MM.1S (cell line): ENCODE measurements around the gene CDK5.

ENCODE experiments used
- DNase-seq: peaks from one replicate; pipeline ENCODE4 v3.0.0-alpha.2; 2015
- H2AFZ ChIP-seq: fragments of 300-600 bp; sonication (generic); 2 replicates; pipeline ENCODE4 v1.6.0; 2016; ENCODE audit warnings: antibody characterized with exemption, low read length
- H3F3A ChIP-seq: fragments of 300-600 bp; sonication (generic); 2 replicates; pipeline ENCODE4 v1.6.1; 2016; ENCODE audit warnings: mild to moderate bottlenecking, antibody characterized with exemption, low read length, moderate library complexity, mixed read lengths; ENCODE audit not compliant: insufficient read depth
- H3K27ac ChIP-seq: fragments of 300-600 bp; sonication (generic); 2 replicates; pipeline ENCODE4 v1.5.1; 2016; ENCODE audit warnings: mild to moderate bottlenecking, low read length
- H3K27me3 ChIP-seq: fragments of 300-600 bp; sonication (generic); replicated peaks from 2 replicates; pipeline ENCODE4 v1.6.0; 2016; ENCODE audit warnings: low read length; ENCODE audit not compliant: insufficient read depth
- H3K36me3 ChIP-seq: fragments of 300-600 bp; sonication (generic); replicated peaks from 2 replicates; pipeline ENCODE4 v1.6.1; 2016; ENCODE audit warnings: mild to moderate bottlenecking, low read length, mixed read lengths; ENCODE audit not compliant: insufficient read depth
- H3K4me1 ChIP-seq: fragments of 300-600 bp; sonication (generic); 2 replicates; pipeline ENCODE4 v1.6.1; 2016; ENCODE audit warnings: low read length, mixed read lengths
- H3K4me2 ChIP-seq: fragments of 300-600 bp; sonication (generic); 2 replicates; pipeline ENCODE4 v1.6.0; 2016; ENCODE audit warnings: low read depth, low read length
- H3K4me3 ChIP-seq: fragments of 300-600 bp; sonication (generic); 2 replicates; pipeline ENCODE4 v1.5.1; 2016; ENCODE audit warnings: low read length, mixed read lengths
- H3K79me2 ChIP-seq: fragments of 300-600 bp; sonication (generic); 2 replicates; pipeline ENCODE4 v1.6.1; 2016; ENCODE audit warnings: mixed run types, low read length, mixed read lengths
- H3K9ac ChIP-seq: fragments of 300-600 bp; sonication (generic); 2 replicates; pipeline ENCODE4 v1.6.1; 2016; ENCODE audit warnings: low read length, mixed read lengths
- H3K9me2 ChIP-seq: fragments of 300-600 bp; sonication (generic); replicated peaks from 2 replicates; pipeline ENCODE4 v1.6.1; 2016; ENCODE audit warnings: mild to moderate bottlenecking, low read length, mixed read lengths; ENCODE audit not compliant: insufficient read depth
- H3K9me3 ChIP-seq: fragments of 300-600 bp; sonication (generic); replicated peaks from 2 replicates; pipeline ENCODE4 v1.6.1; 2016; ENCODE audit warnings: mild to moderate bottlenecking, low read length, mixed read lengths; ENCODE audit not compliant: insufficient read depth
- H4K20me1 ChIP-seq: fragments of 300-600 bp; sonication (generic); 2 replicates; pipeline ENCODE4 v1.6.1; 2016; ENCODE audit warnings: mild to moderate bottlenecking, low read length, moderate library complexity, mixed read lengths; ENCODE audit not compliant: insufficient read depth
- CTCF ChIP-seq: fragments of 300-600 bp; sonication (generic); IDR thresholded peaks from 2 replicates; pipeline ENCODE4 v1.5.1; 2016; ENCODE audit warnings: antibody characterized with exemption, low read length, mixed read lengths
- EZH2 ChIP-seq: fragments of 300-600 bp; sonication (generic); optimal IDR thresholded peaks from 2 replicates; pipeline ENCODE3; 2017; ENCODE audit warnings: low read depth, mild to moderate bottlenecking, antibody characterized with exemption, low read length, mixed read lengths
- EZH2phosphoT487 ChIP-seq: fragments of 300-600 bp; sonication (generic); IDR thresholded peaks from 2 replicates; pipeline ENCODE4 v1.6.1; 2018; ENCODE audit warnings: antibody characterized with exemption, low read length

CDK5 gene

GRCh38 chr7:151088019-151088855, 30.5 kb upstream of the CDK5 start:
- H3K4me2 ChIP-seq, result peak overlapping the region; percentile 89
- peaks cover 14% of the 10 kb centered on the region for H3K4me1 ChIP-seq
- H3K27ac ChIP-seq, result peak overlapping the region; percentile 52; the same call in 1 of the 2 replicates
- H4K20me1 ChIP-seq, result peaks cover 8% of the 10 kb centered on the region; the same call in 1 of the 2 replicates
- peak overlapping the region; percentile 59 for H2AFZ ChIP-seq
- H3F3A ChIP-seq, result peaks cover 21% of the 10 kb centered on the region
- peak overlapping the region; percentile 77 for H3K4me3 ChIP-seq
- no peak for TF ChIP-seq EZH2
- no peak for TF ChIP-seq CTCF
- TF ChIP-seq EZH2phosphoT487, result no peak
- no peaks in the 10 kb centered on the region for H3K27me3 ChIP-seq
- H3K9me2 ChIP-seq, result no peaks in the 10 kb centered on the region
- H3K36me3 ChIP-seq, result no peaks in the 10 kb centered on the region
- no peaks in the 10 kb centered on the region for H3K9me3 ChIP-seq
- peaks cover 64% of the 10 kb centered on the region for H3K79me2 ChIP-seq
- H3K9ac ChIP-seq, result peak overlapping the region; percentile 77
- DNase-seq, result no peak

GRCh38 chr7:151087245-151088018, 29.7 kb upstream of the CDK5 start:
- no peaks in the 10 kb centered on the region for H3K9me2 ChIP-seq
- H3K27ac ChIP-seq, result peak overlapping the region; percentile 52; the same call in 1 of the 2 replicates
- H3K27me3 ChIP-seq, result no peaks in the 10 kb centered on the region
- no peaks in the 10 kb centered on the region for H3K9me3 ChIP-seq
- H3F3A ChIP-seq, result peaks cover 21% of the 10 kb centered on the region
- H3K79me2 ChIP-seq, result peaks cover 64% of the 10 kb centered on the region
- peak overlapping the region; percentile 71 for H2AFZ ChIP-seq
- H4K20me1 ChIP-seq, result peaks cover 8% of the 10 kb centered on the region; the same call in 1 of the 2 replicates
- peak; percentile 79 for DNase-seq
- H3K4me2 ChIP-seq, result peak overlapping the region; percentile 89
- H3K9ac ChIP-seq, result peak overlapping the region; percentile 77
- H3K4me1 ChIP-seq, result peaks cover 14% of the 10 kb centered on the region
- TF ChIP-seq EZH2phosphoT487, result no peak
- TF ChIP-seq CTCF, result peak; percentile 40
- H3K36me3 ChIP-seq, result no peaks in the 10 kb centered on the region
- peak overlapping the region; percentile 77 for H3K4me3 ChIP-seq

- peak overlapping the region; percentile 89 for H3K4me2 ChIP-seq
- TF ChIP-seq EZH2, result no peak
- no peak for TF ChIP-seq EZH2phosphoT487
- TF ChIP-seq CTCF, result no peak
- peaks cover 18% of the 10 kb centered on the region for H3K4me1 ChIP-seq
- no peaks in the 10 kb centered on the region for H3K36me3 ChIP-seq
- H3K27ac ChIP-seq, result peak overlapping the region; percentile 52; the same call in 1 of the 2 replicates
- no peaks in the 10 kb centered on the region for H3K9me3 ChIP-seq
- peaks cover 64% of the 10 kb centered on the region for H3K79me2 ChIP-seq
- H3F3A ChIP-seq, result peaks cover 21% of the 10 kb centered on the region
- peak overlapping the region; percentile 77 for H3K4me3 ChIP-seq
- H4K20me1 ChIP-seq, result peaks cover 8% of the 10 kb centered on the region; the same call in 1 of the 2 replicates
- no peaks in the 10 kb centered on the region for H3K9me2 ChIP-seq
- peak overlapping the region; percentile 77 for H3K9ac ChIP-seq
- no peaks in the 10 kb centered on the region for H3K27me3 ChIP-seq
- peak overlapping the region; percentile 71 for H2AFZ ChIP-seq
- peak; percentile 45 for DNase-seq
Observed at GRCh38 chr7:151086802-151087244, 29.1 kb upstream of the CDK5 start.
